ENCODE measurements around the gene RGS9.
"Not testable (repeated sequence)": the region's sequence is repeated elsewhere in the genome, so short reads cannot be mapped to it uniquely, and the experiment has no call there.

The RGS9 gene

DNA sequence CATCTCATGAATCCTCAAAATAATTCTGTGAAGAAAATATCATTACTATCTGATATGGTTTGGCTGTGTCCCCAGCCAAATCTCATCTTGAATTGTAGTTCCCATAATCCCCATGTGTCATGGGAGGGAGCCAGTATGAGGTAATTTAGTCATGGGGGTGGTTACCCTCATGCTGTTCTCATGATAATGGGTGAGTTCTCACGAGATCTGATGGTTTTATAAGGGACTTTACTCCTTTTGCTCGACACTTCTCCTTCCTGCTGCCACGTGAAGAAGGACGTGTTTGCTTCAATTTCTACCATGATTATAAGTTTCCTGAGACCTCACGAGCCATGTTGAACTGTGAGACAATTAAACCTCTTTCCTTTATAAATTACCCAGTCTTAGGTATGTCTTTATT lies 20.7 kb upstream of the RGS9 start:
- DNase-seq = not testable (repeated sequence)

DNA sequence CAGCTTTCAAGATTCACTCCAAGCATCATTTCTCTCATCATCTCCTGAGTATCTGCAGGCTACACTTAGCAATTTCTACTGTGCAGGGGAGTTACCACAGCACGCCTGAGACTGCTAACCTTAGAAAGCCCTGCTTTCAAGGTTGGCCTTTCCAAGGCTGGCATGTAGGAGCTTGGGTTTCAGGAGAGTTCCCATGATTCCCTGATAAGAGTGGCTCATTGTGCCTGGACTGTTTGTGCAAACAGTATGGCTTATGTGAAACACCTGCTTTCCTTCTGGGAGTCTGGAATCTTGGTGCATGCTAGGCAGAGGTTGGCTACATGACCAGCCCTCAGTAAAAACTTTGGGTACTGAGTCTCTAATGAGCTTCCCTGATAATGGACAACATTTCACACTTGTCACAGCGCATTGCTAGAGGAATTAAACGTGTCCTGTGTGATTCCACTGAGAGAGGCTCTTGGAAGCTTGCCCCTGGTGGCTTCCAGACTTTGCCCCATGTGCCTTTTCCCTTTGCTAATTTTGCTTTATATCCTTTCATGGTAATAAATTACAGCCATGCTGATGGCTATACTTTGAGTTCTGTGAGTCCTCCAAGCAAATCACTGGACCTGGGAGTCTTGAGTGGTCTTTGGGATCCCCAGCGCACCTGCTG lies 19.7 kb upstream of the RGS9 start:
- DNase-seq = no peak

DNA sequence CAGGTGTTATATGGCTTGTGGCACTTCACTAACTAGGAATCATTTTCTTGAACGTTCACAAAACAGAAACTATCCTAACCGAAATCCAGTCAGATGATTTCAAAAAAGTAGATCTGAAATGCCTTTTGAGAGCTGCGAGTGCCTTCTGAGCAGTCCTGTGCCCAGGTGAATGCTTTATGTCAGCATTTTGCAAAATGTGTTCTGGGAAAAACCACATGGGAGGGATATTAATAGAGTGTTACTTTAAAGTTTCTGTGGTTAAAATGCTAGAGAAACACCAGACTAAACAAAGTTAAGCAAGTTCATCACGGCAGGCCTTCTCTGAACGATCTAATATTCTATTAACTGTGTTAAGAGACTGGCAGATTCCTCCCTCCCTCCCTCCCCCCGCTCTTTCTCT lies 15.8 kb upstream of the RGS9 start:
- DNase-seq = no peak

DNA sequence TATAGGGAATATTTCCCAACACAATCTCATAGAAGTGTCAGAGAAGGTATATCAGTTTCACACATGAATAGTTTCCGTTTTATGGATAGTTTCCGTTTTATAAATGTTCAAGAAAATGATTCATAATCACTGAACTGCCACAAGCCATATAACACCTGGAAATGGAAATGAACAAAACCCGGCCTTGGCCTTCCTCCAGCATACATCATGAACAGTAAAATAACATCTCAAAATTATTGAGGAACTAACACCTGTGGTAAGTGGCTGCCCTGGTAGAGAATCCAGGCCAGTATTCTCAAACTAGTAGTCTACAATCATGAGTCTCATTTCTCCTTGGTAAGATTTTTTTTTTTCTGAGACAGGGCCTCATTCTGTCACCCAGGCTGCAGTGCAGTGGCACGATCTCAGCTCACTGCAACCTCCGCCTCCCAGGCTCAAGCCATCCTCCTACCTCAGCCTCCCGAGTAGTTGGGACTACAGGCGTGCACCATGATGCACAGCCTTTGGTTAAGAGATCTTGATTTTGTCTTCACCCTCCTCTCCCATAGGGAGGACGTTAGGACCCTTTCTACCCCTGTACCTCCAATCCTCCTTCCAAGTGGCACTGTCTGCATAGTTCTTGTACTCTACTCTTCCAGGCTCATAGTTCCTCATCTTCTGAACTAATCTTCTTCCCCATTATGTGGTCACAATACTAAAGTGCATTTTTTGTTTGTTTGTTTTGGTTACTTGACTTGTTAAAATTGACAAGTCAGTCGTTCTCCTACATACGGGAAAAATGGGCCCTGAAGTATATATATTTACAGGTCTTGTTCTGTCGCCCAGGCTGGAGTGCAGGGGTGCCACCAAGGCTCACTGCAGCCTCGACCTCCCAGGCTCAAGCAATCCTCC lies 15.0 kb upstream of the RGS9 start:
- DNase-seq = no peak

DNA sequence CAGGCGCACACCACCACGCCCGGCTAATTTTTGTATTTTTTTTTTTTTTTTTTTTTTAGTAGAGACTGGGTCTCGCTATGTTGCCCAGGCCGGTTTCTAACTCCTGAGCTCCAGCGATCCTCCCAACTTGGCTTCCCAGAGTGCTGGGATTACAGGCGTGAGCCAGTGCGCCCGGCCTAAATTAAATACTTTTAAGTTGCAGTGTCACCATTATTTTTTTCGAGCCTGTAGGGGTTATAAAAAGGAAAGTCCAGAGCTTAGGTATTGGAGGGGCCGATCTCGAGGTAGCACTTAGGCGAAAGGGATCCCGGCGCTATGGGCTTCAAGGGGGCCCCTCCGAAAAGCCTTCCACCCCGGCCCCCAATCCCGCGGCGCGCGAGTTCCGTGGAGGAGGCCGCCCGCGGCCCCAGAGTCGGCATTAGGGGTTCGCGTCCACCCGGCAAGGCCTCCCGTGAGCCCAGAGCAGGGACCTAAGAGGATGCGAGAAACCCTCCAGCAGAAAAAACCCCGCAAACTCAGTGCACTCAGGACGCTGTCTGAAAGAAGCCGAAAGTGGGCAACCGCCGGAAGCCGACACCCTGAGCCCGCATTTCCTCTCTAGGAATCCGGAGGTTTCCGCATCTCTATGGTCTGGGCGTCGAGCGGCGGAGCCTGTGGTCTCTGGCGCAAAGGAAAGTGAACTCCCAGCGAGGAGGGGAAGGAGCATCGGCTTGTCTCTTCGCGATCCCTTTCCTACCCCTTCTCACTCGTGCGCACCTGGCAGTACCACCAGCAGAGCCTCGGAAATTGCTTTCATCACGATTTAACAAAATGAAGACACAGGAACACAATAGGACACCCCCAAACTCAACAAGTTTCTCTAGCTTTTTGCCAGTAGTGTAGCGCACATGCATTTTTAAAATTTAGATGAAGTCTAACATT lies 14.1 kb upstream of the RGS9 start:
- peak; percentile 82 for DNase-seq

DNA sequence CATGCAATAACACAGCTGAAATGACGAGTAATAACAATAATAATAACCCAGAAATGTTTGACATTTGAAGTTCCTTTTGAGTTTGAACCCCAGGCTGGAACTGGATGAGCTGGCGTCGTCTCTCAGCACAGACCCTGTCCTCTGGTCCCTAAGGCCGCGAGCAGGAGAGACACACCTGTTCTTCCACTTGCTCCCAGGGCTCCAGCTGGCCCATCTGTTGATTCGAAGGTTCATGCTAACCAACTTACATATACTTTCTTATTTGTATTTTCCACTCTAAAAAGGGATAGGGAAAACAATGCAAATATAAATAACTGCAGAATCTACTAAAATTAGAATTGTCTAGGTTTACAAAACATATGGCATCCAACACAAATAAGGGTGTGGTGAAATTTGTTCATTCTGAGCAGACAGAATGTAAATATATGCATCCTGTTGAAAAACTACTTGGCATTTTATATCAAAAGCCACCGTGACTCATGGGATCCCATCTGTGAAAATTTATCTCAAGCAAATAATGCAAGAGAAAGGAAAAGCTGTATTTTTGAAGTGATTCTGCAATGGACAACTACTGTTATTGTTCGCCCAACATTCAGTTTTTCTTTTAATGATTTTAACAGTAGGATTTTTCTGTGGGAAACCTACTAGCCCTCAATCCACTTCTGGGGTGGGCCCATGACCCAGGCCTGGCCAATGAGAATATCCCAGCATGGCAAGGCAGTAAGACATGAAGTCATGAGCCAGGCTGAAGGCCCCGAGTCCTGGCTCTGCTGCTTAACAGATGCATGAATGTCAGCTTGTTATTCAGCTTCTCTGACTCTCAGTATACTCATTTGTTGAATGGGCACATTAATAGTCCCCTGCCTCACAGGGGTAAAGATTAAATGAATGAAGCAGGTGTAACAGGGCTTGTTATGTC lies 13.2 kb upstream of the RGS9 start:
- DNase-seq = no peak

DNA sequence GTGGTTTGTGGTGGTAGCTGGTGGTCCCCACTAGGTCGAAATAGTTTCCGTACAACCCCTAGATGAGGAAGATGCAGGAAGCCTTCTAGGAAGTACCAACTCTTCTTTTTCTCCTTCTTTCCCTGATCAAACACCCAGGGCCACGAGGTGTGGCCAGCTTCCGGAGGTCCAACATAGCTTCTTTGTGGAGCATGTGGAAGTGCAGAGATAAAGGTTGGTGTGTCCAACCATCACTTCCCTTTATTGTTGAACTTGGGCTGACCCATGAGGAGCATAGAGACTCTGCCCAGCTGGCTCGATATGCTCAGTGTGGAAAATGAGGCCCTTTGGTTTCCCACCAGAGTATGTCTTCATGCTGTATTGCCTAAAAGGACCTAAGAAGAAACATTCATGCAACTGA lies 6.3 kb upstream of the RGS9 start:
- no peak for DNase-seq

DNA sequence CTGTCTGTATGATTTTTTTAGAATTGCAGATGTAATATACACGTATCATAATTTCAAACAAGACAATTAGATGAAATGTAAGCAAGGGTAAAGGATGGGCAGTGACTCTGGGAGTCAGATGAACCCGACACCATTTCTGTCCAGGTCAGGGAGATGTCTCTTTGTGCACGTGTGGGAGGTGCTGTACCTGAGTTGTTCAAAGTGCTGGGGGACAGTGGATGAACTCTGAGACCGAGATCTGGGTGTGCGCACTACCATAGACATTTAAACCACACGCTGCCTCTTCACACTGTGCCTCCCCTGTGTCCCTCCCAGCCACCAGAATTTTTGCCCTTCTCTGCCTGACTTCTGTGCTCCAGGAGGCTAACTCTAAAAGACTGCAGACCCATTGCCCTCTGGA lies 5.9 kb upstream of the RGS9 start:
- no peak for DNase-seq

DNA sequence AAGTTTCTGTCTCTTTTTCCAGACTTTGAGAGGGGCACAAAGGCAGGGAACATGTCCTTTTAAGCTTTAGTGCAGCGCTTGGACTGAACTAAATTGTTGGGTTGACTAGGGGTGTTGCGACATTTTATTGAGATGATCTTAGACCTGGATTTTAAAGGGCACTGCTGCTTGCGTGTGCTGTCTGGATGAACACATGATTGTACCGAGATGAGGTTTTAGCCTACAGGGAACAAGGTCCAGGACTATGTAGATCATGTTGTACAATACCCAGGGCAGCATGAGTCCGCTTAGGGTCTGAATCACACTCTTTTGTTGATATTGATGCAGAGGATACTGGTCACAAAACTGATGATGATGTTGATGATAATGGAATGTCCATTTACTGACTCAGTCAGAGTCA lies 5.2 kb upstream of the RGS9 start:
- DNase-seq = no peak

DNA sequence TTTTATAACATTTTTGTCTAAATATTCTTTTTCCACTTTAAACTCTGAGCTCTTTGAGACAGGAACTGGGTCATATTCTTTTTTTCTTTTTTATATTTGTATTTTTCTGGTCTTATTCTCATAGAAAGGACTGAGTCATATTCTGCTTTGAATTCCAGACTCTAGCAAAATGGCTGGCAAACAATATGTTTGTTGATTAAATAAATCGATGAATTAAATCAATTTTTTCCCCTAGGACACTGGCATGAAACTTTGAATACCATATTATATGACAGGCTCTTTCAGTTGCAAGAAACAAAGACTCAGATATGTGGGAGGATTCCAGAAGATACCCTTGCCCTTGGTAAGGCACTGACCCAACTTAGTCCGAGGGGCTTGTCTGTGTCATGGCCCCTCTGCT lies 3.1 kb upstream of the RGS9 start:
- DNase-seq = no peak

DNA sequence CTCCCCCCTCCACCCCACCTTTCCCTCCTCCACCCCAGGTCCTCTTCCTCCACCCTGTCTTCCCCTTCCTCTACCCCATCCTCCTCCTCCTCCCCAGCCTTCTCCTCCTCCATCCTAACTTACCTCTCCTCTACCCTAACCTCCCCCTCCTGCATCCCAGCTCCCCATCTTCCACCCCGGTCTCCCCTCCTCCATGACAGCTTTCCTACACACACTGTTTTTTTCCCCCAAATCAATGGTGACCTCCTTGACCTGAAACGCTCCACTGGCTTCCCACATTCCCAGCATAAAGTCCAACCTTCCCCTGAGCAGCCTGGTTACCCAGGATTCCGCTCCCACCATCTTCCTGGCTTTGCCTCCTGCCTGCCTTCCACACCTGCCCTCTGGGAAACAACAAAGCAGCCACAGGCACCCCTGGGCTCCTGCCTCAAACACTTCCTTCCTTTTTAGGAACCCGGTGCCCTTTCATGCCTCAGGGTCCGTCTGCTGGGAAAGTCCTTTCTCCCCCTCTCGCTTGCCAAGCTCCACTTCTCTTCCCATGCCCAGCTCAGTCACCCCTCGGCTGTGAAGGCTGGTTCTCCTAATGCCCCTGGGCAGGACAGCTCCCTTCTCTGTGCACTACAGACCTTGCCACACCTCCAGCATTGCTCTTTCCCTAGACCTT lies 2.1 kb downstream of the RGS9 start:
- DNase-seq = no peak

DNA sequence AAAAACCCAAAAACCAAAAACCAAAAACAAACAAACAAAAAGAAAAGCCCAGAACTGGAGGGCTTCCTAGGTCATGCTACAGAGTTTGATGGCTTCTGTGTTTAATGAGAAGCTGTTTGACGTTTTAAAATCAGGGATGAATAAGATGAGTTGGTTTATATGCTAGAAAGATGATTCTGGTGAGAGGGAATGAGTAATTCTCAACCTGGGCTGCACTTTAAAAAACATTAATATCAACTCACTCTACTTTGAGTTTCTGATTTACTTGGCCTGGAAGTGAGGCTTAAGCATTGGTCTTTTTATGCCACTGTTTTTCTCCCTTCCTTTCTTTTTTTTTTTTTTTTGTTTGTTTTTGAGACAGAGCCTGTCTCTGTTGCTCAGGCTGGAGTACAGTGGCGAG lies 5.1 kb downstream of the RGS9 start:
- DNase-seq = no peak

DNA sequence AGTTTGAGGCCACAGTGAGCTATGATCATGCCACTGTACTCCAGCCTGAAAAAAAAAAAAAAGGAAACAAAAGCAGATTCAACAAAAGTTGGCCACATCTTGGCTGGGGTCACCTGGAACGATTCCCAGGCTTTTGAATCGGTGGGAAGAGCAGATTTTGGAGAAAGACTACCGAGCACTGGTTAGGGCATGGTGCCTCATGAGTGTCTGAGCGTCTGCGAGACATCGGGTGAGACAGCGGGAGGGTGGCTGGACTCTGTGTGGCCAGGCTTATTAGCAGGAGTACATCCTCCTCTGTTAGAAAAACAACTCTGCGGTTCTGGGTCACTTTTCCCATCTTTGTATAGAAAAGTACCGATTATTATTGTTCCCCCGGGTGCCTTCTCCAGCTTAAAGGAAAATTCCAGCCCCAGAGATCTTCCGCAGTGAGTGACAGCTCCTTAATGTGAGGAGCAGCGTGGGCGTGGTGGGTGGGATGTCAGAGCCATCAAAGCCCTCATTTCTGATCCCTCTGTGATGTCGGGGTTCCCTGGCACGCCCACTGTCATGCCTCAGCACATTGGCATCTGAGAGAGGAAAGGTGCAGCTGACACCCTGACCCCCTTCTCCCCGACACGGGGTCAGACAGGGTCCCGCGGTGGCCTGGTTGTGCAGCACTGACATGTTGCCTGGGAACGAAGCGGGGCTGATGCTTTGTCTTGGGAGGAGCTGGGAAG lies 6.9 kb downstream of the RGS9 start:
- DNase-seq = no peak

DNA sequence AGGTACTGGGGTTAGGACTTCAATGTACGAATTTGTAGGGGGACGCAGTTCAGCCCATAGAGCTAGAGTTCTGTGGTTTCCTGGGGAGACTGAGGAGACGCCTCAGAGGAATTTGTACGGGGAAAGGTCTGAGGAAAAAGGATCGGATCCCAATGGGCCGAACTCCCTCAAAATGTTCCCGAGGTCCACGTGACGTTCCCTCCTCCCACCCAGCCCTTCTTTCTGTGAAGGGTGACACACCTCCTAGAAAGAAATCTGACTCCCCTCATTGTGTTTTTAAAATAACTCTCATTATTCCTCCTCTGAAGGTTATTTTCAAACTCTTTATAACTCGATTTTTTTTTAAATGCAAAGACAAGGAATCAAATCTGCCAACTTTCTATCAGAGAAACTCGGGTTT lies 8.6 kb downstream of the RGS9 start:
- no peak for DNase-seq

DNA sequence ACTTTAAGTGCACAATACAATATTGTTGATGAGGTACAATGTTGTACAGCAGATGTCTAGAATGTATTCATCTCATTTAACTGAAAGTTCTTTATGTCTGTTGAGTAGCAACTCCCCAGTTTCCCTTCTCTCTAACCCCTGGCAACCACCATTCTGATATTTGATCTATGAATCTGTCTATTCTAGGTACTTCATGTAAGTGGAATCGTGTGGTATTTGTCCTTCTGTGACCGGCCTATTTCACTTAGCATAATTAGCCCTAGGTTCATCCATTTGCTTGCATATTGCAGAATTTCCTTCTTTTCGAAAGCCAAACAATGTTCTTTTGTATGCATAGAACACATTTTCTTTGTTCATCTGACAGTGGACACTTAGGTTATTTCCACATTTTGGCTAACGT lies 10.8 kb downstream of the RGS9 start:
- DNase-seq = no peak

DNA sequence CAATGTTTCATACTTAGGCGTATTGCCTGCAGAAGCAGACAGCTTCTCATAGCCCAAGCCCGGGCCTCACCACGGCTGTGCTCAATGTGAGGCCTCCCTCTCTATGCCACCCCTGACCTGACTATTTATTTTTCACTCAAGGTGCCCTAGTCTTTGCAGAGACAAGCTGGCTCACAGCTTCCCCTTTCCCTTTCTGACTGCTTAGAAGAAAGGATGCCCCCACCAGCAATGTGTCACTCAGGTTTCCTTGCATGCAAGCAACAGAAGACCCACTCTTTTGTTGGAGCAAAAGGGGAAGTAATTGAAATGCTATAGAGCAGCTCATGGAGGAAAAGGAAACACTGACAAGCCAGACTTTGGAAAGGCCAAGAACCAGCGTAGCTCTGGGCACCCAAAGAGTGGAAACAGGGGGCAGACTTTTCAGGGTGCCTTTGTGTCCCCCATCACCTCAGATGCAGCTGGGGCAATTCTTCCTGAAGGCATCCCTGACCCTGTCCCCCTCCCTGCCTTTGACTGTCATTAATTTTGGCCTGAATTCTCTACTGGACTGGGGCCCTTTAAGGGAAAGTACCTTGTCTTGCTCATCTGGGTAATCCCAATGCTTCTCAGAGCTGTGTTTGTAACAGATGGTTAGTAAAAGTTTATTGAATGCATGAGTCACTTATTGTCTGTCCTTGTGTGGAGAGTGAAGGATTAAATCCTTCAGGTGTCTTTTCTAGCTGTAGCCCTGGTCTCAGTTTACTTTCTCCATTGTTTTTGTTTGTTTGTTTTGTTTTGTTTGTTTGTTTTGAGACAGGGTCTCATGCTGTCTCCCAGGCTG lies 17.8 kb downstream of the RGS9 start:
- DNase-seq = no peak

DNA sequence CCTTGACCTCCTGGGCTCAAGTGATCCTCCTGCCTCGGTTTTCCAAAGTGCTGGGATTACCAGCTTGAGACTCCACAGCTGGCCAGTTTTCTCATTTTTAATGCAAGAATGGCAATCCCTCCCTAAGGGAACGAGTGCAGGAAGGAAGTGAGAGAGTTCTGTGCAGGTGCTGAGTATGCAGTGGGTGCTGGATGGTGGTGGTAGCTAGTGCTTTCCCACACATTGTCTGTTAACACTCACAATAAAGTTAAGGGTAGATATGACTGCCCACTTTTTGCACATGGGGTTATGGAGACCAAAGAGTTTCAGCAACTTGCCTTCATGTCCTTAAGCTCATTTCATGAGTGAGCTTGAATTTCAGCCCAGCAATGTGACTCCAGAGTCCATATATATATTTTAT lies 18.5 kb downstream of the RGS9 start:
- no peak for DNase-seq

DNA sequence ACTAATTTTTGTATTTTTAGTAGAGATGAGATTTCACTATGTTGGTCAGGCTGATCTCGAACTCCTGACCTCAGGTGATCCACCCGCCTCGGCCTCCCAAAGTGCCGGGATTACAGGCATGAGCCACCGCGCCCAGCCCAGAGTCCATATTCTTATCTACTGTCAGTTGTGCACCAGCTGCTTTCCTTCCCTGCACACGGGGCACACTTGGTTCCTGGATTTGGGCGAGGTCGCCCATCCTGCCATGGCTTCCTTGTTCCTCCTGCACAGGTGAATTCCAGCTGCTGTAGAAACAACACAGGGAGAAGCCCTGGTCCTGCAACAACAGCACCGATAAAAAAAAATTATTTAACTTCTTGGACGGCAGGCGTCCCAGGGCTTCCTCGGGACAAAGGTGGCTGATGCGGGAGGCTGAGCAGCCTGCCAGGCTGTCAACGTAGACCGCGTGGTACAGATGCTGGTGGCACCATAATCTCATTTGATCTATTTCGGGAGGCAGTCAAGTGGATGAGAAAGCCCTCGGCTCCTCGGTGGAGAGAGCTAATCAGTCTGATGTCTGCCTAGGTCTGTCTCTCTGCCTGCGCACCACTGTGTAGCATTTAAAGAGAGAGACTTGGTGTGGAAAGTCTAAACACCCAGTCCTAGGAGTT lies 19.1 kb downstream of the RGS9 start:
- no peak for DNase-seq

DNA sequence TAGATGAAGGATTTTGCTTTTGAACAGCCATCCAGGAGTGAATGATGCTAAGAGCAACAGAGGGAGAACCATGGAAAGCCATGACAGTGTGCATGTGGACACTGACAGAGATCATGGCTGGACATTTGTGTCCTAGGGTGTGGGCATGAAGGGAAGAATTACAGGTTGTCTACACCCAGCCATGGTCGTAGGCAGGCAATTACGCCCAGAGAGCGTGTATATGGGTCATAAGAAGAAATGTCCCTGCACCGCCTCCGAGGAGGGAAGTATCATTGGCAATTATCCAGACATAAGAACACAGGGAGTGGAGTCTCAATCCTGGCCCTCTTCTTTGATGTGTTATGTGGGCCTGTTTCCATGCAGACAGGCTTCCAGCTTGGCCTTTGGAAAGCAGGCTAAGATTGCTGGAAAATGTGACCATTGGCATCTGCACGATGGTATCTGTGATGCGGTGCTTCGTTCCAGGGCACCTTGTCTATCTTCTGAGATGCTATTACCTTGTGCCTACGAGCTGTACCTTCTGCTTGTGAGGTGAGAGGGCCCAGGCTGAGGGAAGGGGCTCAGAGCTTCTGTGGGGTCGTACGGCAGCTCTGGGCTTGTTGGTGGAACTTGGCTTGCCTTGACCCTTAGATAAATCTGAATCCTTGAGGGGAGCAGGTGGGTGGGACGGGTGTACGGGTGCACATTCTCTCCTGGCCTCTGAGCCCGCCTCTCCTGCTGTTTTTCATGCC lies 19.8 kb downstream of the RGS9 start:
- no peak for DNase-seq
